GM19467 (cell line): ENCODE results near the gene YWHAQ.

Source experiments
- ATAC-seq: cut with Tn5 transposase; IDR thresholded peaks from one replicate; pipeline ENCODE4 v1.9.1; 2021; ENCODE audit warnings: mild to moderate bottlenecking, moderate library complexity; ENCODE audit not compliant: unreplicated experiment

Gene YWHAQ

DNA sequence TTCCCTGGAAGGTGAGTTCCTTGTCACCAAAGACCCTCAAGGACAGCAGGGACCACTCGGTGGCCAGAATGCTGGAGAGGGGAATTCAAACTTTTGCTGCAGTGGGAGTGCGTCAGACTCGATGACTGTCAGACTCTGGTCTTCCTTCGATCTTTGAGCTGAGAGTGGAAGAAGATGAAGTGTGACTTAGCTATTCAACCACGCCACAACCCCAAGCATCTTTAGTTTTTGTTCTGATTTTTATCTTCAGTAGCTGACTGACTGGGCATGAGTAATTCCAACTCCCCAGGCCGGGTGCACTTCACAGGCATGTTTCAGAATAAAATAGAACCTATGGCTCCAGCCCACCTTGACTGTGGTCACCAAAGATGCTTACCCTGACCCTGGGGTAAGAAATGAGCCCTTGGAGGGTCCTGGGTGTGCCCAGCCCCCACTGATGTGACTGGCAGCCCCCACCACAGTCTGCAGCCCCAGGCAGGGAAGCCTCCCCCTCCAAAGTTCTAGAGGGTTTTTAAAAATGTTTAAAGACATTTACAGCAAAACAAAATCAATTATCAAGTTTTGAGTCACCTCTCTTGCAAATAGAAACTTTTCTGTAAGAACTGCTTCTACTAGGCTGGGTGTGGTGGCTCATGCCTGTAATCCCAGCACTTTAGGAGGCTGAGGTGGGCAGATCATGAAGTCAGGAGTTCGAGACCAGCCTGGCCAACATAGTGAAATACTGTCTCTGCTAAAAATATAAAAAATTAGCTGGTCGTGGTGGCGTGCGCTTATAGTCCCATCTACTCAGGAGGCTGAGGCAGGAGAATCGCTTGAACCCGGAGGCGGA, 24.9 kb upstream of the YWHAQ start:
- ATAC-seq: no peak

GRCh38 chr2:9654452-9655100, 23.8 kb upstream of the YWHAQ start:
- ATAC-seq: no peak

DNA sequence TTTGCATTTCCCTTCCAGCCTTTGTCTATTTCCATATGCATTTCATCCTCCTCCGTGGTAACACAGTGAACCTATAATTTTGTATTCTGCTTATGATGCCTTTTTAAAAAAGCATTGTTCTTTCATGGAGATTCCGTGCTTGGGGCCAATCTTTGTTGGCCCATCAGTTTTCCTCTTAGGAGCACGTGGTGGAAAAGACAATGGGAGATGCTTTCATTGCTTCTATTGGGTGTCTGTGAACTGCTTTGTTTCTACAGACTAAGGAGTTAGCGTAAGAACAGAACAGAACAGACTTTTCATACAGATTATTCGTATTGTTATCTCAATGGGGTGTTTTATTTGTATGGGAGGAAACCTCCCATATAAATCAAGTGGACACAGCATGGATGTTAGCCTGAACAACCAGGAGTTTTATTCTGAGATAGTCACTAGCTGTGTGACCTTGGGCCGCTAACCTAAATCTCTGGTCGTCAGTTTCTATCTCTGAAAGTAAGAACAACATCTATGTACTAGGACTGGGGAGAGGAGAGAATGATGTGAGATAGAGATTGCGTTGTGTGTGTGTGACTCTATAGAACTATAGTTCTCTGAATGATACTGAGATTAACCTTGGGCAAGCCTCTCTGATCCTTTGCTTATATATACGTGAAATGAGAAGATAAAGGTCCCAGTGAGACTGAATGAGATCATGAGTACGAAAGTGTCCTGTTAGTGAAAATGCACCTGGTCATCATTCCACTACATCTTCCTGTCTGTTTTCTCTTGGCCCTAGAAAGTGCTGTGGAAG, 22.9 kb upstream of the YWHAQ start:
- ATAC-seq: no peak

DNA sequence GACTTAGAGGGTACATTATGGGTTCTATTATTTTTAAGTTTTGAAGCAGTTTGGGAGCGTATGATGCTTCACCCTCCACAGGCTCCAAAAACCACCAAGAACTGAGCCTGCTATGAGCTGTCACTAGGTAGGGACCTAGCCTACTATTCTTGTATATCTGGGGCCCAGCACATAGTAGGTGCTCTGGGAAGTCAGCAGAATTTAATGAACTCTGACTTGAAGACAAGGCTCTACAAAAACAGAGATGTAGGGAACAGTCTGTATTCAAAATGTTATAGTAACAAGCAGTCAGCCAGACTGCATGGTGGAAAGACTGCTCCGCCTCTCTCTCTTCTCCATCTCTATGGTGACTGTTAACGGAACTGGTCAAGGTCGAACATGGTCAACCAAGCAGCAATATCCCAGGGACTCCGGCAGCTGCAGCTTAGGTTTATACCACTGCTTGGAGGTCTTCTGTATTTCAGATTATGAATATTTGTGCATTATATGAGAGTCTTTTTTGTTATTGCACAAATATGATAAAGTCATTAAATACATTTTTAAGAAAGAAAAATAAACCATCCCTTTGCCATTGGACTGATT, 22.2 kb upstream of the YWHAQ start:
- ATAC-seq: no peak

- no peak for ATAC-seq
These were observed 21.5 kb upstream of the YWHAQ start for GRCh38 chr2:9652267-9652666.

DNA sequence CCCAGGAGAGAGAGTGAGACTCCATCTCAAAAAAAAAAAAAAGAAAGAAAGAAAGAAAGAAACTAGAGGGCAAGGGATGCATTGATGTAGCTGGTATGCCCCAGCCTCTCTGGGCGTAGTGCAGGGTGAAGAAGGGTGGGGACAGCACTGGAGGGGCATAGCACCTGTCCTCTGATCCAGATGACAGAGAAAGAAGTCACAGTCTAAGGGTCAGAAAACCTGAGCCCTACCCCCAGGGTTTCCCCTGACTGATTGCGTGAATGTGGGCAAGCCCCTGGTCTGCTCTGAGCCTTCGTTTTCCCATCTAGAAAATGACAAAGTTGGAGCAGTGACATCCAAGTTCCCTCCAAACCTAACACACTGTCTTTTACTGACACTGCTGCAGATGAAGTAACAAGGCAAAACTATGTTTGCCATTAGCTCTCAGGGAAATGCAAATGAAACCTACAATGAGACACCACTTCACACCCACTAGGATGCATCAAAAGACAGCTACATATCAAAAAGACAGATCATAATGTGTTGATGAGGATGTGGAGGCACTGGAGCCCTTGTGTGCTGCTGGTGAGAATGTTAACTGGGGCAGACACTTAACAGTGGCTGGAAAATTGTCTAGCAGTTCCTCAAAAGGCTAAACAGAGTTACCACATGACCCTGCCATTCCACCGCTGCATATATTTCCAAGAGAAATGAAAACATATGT, 19.5 kb upstream of the YWHAQ start:
- ATAC-seq: no peak

GRCh38 chr2:9649261-9649660, 18.5 kb upstream of the YWHAQ start:
- no peak for ATAC-seq

- no peak for ATAC-seq
These were observed 18.0 kb upstream of the YWHAQ start for GRCh38 chr2:9648821-9649220.

DNA sequence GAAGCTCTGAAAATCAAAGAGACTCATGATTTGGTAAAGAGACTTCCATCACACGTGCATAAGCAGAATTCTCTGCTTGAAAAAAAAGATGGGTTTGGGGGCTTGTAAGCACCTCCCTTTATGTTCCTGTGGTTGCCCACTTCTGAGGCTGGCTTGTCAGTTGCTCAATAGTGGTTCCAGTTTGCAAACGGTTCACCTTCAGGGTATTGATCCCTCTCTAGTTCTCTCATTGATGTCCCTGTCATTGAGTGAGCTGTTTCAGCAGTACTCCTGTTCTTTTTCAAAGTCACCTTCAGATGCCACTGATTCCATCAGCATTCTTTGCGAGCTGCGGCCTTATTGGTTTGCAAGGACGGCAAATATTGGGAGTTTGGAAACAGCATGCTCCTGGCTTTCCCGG, 17.1 kb upstream of the YWHAQ start:
- no peak for ATAC-seq

DNA sequence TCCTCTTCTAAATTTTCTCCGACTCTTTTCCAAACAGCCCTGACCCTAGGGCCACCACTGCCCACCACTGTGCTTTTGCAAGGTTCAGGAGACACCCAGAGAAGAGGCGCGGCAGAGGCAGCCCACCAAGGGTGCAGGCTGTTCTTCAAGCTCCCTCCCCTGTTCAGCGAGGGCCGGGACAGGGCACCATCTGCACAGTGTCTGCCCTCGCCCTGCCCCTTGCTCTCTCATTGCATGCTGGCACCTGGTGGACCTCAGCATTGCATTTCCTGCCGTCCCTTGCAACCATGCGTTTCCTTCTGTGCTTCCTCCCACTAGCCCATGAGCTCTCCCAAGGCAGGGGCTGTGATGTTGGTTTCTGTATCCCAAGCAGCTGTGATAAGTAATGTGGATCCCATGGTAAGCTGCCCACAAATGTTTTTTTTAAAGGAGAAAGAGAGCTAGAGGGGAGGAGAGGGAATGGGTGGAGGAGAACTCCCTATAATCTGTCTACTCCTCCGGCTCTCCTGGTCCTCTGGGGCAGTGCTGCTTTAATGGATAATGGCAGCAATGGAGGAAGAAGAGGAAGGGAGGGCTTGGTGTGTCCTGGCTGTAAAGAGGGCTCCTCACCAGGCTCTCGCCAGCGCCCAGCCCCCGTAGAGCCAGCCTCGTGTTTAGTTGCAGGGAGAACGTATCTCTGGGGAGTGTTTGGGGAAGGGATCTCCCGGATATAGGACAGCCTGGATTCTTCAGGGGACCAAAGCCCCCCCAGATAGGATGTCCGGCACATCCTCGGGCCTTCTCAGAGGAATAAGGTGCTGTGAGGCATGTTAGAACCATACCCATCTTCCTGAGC, 15.6 kb upstream of the YWHAQ start:
- no peak for ATAC-seq

DNA sequence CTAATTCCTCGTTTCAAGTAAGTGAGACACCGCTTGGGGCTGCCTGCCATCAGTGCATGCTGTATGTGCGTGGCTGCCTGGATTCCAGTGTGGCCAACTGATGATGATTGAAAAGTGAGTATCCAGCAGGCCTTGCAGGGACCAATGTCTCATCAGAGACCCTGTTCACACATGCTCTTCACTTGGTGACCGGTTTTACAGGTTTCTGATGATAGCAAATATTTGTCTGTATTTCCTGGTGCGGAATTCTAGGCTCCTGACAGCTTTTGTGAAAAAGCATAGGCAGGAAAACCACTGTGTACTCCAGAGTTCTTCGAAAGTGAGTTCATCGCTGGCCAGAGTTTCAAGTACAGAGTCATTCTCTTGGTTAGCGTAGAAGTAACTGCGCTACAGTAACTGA, 13.8 kb upstream of the YWHAQ start:
- ATAC-seq: no peak

- ATAC-seq: no peak
These were observed 13.2 kb upstream of the YWHAQ start for GRCh38 chr2:9644021-9644420.

GRCh38 chr2:9641641-9642040, 10.8 kb upstream of the YWHAQ start:
- no peak for ATAC-seq

DNA sequence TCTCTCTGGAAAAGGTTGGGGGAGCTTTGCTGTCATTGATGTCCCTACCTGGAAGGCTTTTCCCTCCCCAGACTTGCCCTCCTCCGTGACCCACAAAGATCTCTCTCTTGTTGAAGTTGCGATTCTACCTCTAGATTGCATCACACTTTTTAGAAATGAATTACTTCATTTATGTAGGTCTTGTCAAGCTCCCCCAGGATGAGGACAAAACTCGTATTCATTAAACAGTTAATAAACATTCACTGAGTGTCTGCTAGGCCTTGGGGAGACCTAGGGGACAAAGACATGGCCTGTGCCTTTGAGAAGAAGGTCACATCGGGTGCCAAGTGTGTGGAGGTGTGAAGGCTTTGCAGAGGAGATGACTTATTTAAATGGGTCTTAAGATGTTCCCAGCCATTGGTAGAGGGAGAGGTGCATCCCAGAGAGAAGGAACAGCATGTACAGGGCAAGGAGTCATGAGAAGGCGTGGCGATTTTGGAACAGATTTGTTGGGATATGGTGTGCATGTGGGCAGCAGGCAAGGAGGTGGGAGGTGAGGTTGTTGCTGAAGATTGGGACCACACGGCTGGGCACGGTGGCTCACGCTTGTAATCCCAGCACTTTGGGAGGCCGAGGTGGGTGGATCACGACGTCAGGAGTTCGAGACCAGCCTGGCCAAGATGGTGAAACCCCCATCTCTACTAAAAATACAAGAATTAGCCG, 9.8 kb upstream of the YWHAQ start:
- ATAC-seq: no peak

DNA sequence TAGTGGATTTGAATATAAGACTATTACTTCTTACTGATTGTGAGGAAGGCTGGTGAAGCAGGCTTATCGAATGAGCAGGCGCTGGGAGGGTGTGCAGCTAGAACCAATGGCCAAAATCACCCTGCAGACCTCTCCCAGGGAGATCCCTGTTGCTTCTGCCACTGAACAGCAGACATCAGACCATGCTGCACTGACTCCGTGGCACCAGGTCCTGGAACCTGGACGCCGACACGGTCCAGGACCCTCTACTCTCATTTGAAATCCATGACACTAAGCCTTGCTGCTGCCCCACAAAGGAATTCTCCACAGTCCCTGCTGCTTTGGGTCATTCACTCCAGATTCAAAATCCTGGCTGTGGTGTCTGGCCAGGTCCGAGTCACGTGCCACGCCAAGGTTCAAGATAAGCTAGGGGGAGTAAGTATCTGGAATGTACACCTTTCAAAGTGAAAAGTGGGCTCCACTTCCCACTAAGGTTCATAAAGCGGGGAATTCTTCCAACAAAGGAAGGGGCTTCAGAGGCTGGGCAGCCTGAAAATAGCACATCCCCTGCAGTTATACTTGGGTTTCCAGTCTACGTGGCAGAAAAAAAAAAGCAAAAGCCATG, 9.0 kb upstream of the YWHAQ start:
- no peak for ATAC-seq

GRCh38 chr2:9639000-9639602, 8.3 kb upstream of the YWHAQ start:
- ATAC-seq: no peak

- ATAC-seq: no peak
These were observed 7.7 kb upstream of the YWHAQ start for GRCh38 chr2:9638532-9638931.

GRCh38 chr2:9637330-9637729, 6.5 kb upstream of the YWHAQ start:
- ATAC-seq: no peak

GRCh38 chr2:9634133-9634532, 3.3 kb upstream of the YWHAQ start:
- no peak for ATAC-seq
